GM21529 (cell line): ENCODE results near the gene ANO10.
"Not testable (repeated sequence)": the region's sequence is repeated elsewhere in the genome, so short reads cannot be mapped to it uniquely, and the experiment has no call there.

Experiments used
- ATAC-seq: cut with Tn5 transposase; IDR thresholded peaks from one replicate; pipeline ENCODE4 v1.9.1; 2021; ENCODE audit not compliant: unreplicated experiment

The ANO10 gene

DNA sequence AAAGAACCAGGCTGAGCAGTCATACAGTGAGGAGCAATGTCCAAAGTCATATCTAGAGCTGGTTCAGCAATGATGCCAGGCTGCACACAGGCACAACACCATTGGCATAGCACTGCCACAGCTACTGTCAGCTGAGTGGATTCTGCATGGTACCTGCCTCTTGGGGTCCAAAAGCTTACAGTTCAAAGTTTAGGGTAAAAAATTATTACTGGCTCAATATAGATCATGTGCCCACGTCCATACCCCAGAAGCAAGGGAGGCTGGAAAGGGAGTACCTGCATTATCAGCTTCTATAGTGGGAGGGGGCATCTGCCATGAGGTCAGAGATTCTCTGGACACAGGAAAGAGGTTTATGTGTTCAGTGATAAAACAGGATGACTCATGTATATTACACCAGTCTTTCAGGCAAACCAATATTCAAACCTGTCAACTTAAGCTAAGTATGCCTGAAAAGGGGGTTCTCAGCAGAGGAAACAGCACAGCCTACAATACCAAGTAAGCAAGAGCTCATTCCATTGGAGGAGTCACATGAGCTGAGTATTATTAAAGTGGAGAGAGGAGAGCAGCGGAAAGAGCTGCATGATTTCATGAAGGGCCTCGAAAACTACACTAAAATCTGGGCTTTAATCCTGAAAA lies 99.0 kb downstream of the ANO10 start:
- ATAC-seq, result no peak

DNA sequence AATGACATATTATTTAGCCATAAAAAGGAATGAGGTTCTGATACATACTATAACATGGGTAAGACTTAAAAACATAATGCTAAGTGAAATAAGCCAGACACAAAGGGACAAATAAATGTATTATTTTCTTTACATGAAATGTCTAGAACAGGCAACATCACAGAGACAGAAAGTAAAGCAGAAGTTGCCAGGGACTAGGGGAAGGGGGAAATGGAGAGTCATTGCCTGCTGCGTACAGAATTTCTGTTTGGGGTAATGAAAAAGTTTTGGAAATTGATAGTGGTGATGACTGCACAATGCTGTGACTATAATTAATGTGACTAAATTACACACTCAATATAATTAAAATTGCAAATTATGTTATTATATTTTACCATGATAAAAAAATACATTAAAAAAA lies 99.9 kb downstream of the ANO10 start:
- ATAC-seq, result no peak

DNA sequence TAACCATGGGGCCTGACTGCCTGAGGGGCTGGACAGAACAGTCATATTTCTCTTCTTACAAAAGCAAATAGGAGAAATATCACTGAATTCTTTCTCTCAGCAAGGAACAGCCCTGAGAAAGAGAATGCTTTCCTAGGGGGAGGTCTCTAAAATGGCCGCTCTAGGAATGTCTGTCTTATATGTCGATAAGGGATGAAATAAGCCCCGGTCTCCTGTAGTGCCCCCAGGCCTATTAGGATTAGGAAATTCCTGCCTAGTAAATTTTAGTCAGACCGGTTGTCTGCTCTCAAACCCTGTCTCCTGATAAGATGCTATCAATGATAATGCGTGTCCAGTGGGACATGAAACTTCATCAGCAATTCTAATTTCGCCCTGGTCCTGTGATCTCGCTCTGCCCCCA lies 103.3 kb downstream of the ANO10 start:
- not testable (repeated sequence) for ATAC-seq

DNA sequence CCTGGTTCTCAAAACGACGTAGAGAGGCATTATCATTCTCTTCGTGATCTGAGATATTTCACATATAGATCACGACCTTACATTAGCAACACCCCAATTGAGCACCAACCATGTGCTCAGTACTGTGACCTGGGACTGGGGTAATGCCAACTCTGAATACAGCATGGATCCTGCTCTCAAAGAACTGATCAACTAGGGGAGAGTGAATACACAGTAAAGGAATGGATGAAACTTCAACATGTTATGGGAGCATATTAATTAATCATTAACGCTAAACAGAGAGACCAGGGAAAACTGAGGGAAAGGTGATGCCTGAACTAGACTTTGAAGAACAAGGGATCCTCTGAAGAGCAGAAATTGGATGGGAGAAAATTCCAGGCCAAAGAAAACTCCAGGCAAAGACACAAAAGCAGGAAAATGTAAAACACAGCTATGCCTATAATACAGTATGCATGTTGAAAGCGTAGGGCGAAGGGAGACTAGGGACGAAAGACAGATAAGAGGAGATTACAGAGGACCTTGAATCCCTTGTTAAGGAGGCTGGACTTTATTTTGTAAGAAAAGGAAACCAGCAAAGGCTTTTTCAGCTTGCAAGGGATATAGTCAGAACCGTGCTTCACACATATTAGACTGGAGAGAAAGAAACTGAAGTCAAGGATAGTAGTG lies 105.7 kb downstream of the ANO10 start:
- ATAC-seq, result no peak

DNA sequence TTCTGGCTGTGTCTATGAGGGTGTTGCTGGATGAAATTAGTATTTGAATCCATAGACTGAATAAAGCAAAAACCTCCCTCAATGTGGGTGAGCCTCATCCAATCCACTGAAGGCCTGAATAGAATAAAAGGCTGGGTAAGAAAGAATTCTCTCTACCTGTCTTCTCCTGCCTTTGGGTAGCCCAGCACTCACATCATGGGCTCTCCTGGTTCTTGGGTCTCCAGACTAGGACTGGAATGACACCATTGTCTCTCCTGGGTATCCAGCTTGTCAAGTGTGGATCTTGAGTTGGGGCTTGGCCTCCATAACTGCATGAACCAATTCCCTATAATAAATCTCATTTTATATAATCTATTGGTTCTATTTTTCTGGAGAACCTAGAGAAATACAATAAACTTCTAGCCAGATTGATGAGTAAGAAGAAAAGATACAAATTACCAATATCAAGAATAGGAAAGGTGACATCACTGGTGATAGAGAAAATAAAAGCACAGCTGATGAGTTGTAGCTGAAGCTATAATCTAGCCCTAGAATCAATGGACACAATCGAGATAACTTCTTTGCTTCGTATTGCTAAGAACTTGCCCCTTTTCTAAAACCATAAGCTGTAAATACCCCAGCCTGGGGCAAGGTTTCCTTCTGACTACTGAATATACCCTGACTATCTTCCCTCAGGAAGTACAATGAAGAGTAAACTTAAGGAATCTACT lies 106.4 kb downstream of the ANO10 start:
- no peak for ATAC-seq

DNA sequence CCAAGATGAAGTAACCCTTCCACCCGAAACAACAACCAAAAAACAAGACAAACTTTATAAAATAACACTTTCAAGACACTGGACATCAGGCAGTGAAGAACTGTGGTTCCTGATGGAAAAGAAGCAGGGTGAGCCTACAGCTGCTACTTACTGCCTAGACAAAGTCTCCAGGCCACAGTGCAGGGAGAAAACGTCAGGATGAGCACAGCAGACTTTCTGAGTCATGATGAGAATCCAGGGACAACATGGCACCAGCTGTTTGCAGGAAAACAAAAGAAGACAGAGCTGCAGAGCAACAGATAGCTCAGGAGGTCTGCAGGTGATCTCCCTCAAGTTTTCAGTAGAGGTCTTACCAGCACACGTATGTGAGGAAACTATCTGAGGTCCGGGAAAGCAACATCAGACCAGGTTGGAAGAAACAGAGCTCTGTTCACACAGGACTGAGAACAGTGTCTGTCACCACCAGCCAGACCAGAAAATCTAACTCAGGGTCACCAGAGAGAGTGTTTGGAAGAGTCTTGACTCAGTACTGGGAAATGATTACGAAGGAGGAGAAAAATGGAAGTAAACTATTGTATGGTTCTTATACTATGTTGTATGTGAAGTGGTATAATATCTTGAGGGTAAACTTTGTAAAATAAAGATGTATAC lies 108.9 kb downstream of the ANO10 start:
- ATAC-seq, result no peak

DNA sequence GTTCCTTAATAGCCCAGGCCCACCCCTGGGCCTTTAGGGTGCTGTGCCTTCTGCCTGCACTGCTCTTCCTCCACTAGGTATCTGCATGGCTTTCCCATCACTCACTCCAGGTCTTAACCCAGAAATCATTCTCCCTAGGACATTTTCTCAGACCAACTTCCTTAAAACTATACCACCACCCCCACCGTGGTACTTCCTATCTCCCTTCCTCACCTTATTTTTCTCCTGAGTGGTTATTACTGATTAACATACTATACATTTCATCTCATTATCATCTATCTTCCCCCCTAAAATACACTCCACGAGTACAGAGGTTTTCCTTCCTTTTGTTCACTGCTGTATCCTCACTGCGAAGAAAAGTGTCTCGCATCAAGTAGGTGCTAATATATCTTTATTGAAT lies 115.2 kb downstream of the ANO10 start:
- no peak for ATAC-seq

DNA sequence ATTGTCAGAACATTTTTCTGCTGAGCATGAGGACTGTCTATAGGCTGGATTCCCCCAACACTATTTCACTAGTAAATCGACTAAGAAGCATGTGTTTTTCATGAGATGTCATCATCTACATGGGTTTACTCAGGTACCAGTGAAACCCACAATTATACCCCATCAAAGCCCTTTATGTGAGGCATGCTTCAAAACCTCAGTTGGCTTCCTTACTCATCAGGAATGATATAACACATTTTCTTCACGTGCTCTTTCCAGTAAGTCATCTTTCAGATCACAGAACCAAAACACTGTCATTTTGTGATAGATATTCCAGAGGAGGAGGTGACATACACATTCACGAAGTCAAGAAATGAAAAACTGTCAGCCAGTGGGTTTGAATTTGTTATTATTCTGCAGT lies 116.5 kb downstream of the ANO10 start:
- no peak for ATAC-seq

DNA sequence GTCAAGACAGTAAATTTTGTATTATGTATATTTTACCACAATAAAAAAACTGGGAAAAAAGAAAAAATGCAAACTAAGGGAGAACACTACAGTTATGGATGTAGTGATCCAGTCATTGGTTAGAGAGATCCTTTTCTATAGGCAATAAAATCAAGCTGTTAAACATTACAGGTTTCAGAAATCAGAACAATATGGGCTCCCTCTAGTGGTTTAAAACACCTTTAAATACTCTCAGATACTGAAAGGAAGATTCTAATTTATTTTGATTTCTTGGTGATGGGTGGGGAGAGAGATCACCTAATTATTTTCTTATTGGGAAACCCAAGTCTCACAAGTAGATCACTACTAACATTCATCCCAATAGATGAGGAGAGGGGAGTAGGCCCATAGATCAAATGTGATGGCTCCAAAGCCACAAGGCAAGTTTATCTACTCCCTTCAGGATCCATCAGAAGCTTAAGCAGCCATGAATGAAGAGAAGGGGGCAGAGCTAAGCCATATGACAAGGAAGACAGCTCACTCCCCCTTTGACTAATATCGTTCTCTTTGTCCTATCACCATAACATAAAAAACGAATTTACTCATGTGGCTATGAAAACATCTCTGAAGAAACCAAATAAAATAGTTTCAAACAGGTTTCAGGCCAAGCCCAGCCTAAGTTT lies 118.6 kb downstream of the ANO10 start:
- no peak for ATAC-seq

DNA sequence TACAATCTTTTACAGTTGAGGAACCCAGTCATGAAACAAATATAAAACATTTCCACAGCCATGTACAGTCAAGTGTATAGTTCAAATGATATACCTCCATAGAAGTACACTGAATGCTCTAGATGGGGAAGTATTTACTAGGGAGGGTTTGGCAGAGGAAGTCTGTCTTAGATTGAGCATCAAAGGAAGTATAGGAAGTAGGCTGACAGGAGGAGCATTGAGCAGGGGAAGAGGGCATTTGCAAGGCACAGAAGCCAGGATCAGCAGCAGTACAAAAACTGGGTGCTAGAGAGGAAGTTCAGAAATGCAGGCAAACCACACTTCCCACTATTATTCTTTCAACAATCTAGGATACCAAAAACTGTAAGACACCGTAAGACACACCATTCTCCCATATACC lies 122.6 kb downstream of the ANO10 start:
- no peak for ATAC-seq

DNA sequence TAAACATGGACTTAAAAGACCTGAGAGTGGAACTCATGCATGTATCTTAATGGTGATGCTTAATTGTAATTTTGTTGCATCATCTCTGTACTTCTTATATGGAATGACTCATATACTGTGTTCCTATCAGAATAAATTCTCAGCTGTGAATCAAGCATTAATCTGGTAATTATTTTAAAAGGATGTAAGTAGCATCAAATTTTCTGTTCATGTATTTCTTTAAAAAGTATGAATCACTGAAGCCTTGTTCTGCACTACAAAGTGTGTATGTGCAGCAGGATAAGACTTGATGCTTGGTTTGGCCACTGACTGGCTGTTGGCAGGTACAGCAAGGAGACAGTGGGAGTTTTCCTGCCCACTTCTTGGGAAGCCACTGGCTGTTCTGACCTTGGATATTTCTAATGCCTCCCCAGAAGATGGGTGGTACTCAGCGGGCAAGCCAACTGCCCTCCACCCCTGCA lies 123.9 kb downstream of the ANO10 start:
- ATAC-seq, result no peak

DNA sequence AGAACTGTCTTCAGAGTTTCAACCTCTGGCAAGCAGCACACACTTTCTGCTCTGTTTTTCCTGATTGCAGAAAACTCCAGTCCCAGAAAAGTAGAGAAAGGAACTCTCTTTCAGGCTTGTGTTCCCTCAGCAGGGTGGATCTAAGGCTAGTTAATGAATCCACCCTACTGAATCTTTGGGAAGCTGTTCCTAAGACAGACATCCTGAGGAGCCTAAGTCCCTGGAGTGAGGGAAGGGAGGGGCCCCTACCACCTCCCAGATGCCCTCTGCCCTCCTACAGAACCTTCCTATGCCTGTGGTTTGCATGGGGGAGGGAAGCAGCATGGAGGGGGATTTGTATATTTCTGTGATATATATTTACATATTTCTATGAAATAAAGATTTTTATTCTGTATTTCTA lies 124.4 kb downstream of the ANO10 start:
- no peak for ATAC-seq

DNA sequence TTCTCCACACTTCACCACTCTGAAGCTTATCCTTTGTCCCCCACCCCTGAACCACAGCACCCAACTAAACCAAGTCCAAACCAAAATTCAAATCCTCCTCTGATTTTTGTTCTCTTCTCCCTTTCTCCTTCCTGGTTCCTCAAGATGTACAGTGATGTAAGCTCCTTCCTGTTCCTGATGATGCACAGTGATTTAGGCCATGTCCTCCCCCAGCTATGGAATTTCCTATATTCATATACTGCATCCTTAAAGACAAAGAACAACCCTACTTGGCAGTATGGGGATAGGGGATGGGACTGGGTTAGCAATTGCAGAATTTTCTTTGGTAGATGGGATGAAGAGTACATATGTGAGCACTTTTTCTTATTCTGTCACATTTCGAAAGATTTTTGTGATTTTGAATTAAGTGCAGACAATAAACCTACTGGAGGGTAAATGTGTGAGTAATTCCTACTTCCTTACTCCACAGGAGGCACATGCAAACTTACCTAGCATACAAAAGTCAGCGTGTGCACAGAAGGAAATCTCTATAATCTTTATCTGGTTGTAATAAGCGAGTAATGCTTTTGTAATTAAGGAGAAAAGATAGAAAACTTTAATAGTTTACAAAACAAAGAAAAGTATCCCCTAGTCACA lies 125.0 kb downstream of the ANO10 start:
- ATAC-seq, result no peak

DNA sequence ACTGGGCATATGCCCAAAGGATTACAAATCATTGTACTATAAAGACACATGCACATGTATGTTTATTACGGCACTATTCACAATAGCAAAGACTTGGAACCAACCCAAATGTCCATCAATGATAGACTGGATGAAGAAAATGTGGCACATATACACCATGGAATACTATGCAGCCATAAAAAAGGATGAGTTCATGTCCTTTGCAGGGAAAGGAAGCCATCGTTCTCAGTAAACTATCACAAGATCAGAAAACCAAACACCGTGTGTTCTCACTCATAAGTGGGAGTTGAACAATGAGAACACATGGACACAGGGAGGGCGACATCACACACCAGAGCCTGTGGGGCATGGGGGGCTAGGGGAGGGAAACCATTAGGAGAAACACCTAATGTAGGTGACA lies 128.9 kb downstream of the ANO10 start:
- not testable (repeated sequence) for ATAC-seq

DNA sequence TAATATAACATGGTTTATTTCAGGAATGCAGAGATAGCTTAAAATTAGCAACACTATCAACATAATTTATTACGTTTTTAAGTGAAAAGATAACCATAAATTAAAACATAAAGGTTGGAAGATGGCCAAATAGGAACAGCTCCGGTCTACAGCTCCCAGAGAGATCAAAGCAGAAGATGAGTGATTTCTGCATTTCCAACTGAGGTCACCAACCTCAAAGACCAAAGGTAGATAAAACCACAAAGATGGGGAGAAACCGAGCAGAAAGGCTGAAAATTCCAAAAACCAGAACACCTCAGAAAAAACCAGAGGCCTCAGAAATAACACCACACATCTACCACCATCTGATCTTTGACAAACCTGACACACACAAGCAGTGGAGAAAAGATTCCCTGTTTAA lies 130.0 kb downstream of the ANO10 start:
- ATAC-seq, result not testable (repeated sequence)

DNA sequence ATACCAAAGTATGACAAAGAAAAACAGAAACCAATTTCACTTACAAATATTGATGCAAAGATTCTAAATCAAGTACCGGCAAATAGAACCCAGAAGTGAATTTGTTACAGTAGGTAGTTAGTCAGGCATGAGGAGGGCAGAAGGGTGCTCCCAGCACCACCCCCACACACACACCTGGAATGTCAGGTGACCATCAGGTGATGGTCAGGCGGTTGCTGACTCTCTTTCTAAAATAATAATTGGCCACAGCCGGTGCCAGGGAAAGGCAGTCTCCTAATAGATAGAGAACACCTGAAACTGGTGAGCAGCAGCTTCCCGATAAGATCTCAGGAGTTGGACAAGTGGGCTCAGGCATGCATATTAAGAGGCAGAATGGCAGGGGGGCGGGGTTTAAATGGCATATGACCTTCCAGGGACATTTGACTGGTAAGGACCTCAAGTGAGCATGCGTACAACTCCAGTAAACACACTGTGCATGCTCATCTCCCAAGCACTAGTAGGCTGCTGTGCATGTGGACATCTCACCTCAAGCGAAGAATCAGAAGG lies 131.1 kb downstream of the ANO10 start:
- no peak for ATAC-seq

DNA sequence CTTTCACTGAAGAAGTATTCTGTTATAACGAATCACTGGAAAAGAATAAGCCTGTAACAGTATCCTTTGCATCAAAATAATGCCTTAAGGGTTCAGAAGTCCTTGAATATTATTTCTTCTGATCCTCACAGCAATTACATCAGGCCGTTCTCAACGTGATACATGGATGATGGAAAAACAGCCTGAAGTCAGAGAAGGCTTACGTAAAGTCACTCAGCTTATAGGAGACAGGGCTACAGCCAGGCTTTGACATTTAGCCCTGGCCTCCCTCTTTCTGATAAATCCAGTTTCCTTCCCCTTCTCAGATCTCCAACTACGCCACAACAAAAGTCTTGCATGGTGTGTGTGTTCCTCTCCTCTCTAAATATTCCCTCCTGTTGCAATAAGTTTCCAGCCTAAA lies 131.9 kb downstream of the ANO10 start:
- ATAC-seq, result no peak

DNA sequence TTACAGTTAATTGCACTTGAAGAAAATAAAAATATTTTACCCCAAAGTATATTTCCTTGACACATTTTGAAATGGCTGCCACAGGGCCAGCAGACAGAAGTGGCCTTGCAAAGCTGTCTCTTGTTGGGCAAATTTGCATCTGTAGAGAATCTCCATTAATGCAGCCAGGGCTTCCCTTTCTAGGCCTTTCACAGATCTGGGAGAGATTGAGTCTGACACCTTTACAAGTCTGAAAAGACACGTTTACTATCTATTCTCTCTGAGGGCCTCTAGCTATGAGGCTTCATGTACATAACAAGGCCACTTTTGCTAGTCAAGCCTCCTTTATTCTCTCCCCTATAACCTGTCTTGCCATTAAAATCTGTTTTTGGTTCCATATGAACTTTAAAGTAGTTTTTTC lies 135.9 kb downstream of the ANO10 start:
- ATAC-seq, result no peak

DNA sequence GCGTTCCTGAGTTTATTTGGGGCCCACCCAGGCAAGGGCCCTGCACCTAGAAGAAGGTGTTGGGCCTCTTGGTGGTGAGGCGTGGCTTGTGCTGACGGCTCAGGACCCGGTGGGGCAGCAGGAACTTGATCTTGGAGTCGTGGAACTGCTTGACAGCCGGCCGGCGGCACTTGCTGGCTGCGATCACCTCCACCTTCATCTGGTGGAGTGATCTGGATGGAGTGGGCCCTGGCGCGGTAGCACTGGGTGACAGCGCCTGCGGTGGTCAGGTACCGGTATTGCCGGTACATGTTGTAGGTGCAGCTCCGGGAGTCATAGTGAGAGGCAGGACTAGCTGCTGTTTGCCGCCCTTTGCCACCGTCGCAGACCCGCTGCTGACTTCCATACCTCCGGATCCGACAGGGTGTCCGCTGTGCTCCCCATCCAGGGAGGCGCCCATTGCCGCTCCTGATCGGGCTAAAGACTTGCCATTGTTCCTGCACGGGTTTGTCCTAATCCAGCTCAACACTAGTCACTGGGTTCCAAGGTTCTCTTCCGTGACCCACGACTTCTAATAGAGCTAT lies 136.8 kb downstream of the ANO10 start:
- no peak for ATAC-seq

DNA sequence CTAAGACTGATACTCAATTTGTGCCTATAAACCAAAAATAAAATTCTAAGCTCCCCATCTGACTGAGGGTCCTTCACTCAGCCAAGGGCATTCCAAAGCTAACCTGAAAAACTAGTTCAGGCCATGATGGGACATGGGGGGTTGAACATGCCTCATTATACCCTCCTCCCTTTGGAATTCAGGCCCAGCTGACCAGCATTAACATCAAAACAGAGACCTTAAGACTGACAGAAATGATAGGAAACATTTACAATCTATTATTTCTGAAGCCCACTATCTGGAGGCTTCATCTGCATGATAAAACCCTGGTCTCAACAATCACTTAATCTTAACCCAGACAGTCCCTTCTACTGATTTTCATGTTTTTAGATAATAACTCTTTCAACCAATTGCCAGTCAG lies 140.4 kb downstream of the ANO10 start:
- no peak for ATAC-seq
